CD4-positive, alpha-beta T cell (primary cell): ENCODE measurements around the gene HAUS8. TPM values are rescaled to one million over a fixed set of nuclear protein-coding genes. Genes with fewer than 3 reads are reported as not detected.

Experiments
- ATAC-seq: fragments of 200-7000 bp; cut with Tn5 transposase; one replicate; pipeline ENCODE4 v1.10.0; 2022; ENCODE audit warnings: mild to moderate bottlenecking; ENCODE audit not compliant: poor library complexity
- CTCF ChIA-PET: fragments of 350-600 bp; sonication (Branson Sonifier 250); formaldehyde crosslinking; loops from one replicate; lab custom pipeline; 2021; ENCODE audit warnings: antibody characterized with exemption, inconsistent platforms; lab: Charles Lee
- POLR2A ChIA-PET: fragments of 350-600 bp; sonication (Branson Sonifier 250); formaldehyde crosslinking; loops from one replicate; lab custom pipeline; 2021; ENCODE audit warnings: antibody characterized with exemption, inconsistent platforms; lab: Charles Lee
- DNase-seq, 14 experiments: peaks; one replicate each; pipeline ENCODE4 v3.0.0-alpha.2; 2013 to 2020; ENCODE audit warnings: mixed read lengths in 2 of 14
- H3K27ac ChIP-seq, 2 donors: one replicate each; pipeline versions ENCODE4 v1.5.1 to v1.7.0; 2013; ENCODE audit warnings: low read length in 2 of 2, low read depth in 1 of 2, mild to moderate bottlenecking in 1 of 2
- H3K27me3 ChIP-seq, 2 experiments: 1 replicate in 1 of 2; 2 replicates in 1 of 2; pipeline versions ENCODE4 v1.6.1 to v1.7.0; 2013; ENCODE audit warnings: low read length in 2 of 2, control low read depth in 1 of 2, mild to moderate bottlenecking in 1 of 2, moderate library complexity in 1 of 2; ENCODE audit not compliant: insufficient read depth in 2 of 2, control insufficient read depth in 1 of 2
- H3K36me3 ChIP-seq: one replicate; pipeline ENCODE4 v1.6.1; 2013; ENCODE audit warnings: low read length, control low read depth; ENCODE audit not compliant: insufficient read depth
- H3K4me1 ChIP-seq: one replicate; pipeline ENCODE4 v1.6.1; 2013; ENCODE audit warnings: low read length, control low read depth; ENCODE audit not compliant: insufficient read depth
- H3K4me3 ChIP-seq: one replicate; pipeline ENCODE4 v1.5.1; 2013; ENCODE audit warnings: mild to moderate bottlenecking, low read length, moderate library complexity
- H3K9me3 ChIP-seq, 2 experiments: 1 replicate in 1 of 2; 2 replicates in 1 of 2; pipeline versions ENCODE4 v1.6.1 to v1.7.0; 2013; ENCODE audit warnings: low read length in 2 of 2, mild to moderate bottlenecking in 2 of 2, control low read depth in 1 of 2, moderate library complexity in 1 of 2; ENCODE audit not compliant: control insufficient read depth in 1 of 2, insufficient read depth in 1 of 2
- H3K27ac Mint-ChIP-seq: one replicate; pipeline ENCODE4 v1.8.0; 2020; ENCODE audit warnings: mixed read lengths
- H3K27me3 Mint-ChIP-seq: one replicate; pipeline ENCODE4 v1.8.0; 2021; ENCODE audit warnings: mixed read lengths
- H3K36me3 Mint-ChIP-seq: one replicate; pipeline ENCODE4 v1.8.0; 2021; ENCODE audit warnings: low read depth, mixed read lengths
- H3K4me1 Mint-ChIP-seq: one replicate; pipeline ENCODE4 v1.8.0; 2021; ENCODE audit warnings: low read depth, mixed read lengths
- H3K4me3 Mint-ChIP-seq: one replicate; pipeline ENCODE4 v1.8.0; 2020; ENCODE audit warnings: mild to moderate bottlenecking, mixed read lengths
- H3K9me3 Mint-ChIP-seq: one replicate; pipeline ENCODE4 v1.8.0; 2020; ENCODE audit warnings: mixed read lengths
- CTCF ChIP-seq: fragments of 200-600 bp; IDR thresholded peaks from one replicate; pipeline ENCODE4 v1.8.0; 2022; ENCODE audit warnings: antibody characterized with exemption, mild to moderate bottlenecking
- intact Hi-C, 2 experiments: fragments of 100-400 bp; cut with DNase I in 1 of 2; cut with micrococcal nuclease in 1 of 2; formaldehyde crosslinking; loops; one replicate each; pipeline versions ENCODE4 v1.15.1 to v1.9.0; 2023 to 2025; cut with DNase I, micrococcal nuclease
- total RNA-seq, 174 experiments: library from RNA in 2 of 174; stranded (reverse) in 2 of 174; gene quantifications; one replicate each; pipeline ENCODE4 v1.2.3 and lab custom pipeline; 2021 to 2026

HAUS8 gene
- total RNA-seq, 2 experiments from 2014 or later: 20.6 to 20.7 TPM

- Mint-ChIP-seq H3K4me3 (no peak overlapping the region), H3K4me1 (peaks cover 21% of the 10 kb centered on the region), H3K27ac (peak overlapping the region; percentile 9), H3K36me3 (peaks cover 64% of the 10 kb centered on the region), H3K9me3 (no peaks in the 10 kb centered on the region), H3K27me3 (no peaks in the 10 kb centered on the region)
- peaks cover 53% of the 10 kb centered on the region for H3K36me3 ChIP-seq
- no peak for TF ChIP-seq CTCF
- CTCF ChIA-PET: no interaction called here
- peaks cover 35% of the 10 kb centered on the region for H3K4me1 ChIP-seq
- H3K4me3 ChIP-seq: no peak overlapping the region
- no peak for ATAC-seq
- POLR2A ChIA-PET: no interaction called here
- no peaks in the 10 kb centered on the region for H3K27me3 ChIP-seq
- intact Hi-C loops: no loop called here
- no peak overlapping the region for H3K27ac ChIP-seq
- DNase-seq: no peak
- peaks cover 0 to 3% of the 10 kb centered on the region in 2 experiments for H3K9me3 ChIP-seq
These were observed 39.2 kb upstream of the HAUS8 start for GRCh38 chr19:17114414-17114831.

GRCh38 chr19:17113127-17113785 lies 38.0 kb upstream of the HAUS8 start:
- peaks cover 41% of the 10 kb centered on the region for H3K4me1 ChIP-seq
- intact Hi-C loops: no loop called here
- peaks cover 47% of the 10 kb centered on the region for H3K36me3 ChIP-seq
- no peak for TF ChIP-seq CTCF
- H3K4me3 Mint-ChIP-seq: no peak overlapping the region
- no peak for ATAC-seq
- H3K9me3 Mint-ChIP-seq: no peaks in the 10 kb centered on the region
- H3K27ac ChIP-seq: no peak overlapping the region
- H3K9me3 ChIP-seq: peaks cover 0 to 3% of the 10 kb centered on the region in 2 experiments
- peaks cover 63% of the 10 kb centered on the region for H3K36me3 Mint-ChIP-seq
- no peak for DNase-seq
- CTCF ChIA-PET: no interaction called here
- POLR2A ChIA-PET: interaction anchor here (0.5 kb wide), 1 partner anchor 9 kb away, joined by 3 read pairs; no protein-coding TSS in a partner anchor
- peak overlapping the region; percentile 51 for H3K27ac Mint-ChIP-seq
- no peak overlapping the region for H3K4me3 ChIP-seq
- no peaks in the 10 kb centered on the region for H3K27me3 Mint-ChIP-seq
- H3K4me1 Mint-ChIP-seq: peaks cover 24% of the 10 kb centered on the region
- no peaks in the 10 kb centered on the region for H3K27me3 ChIP-seq

- Histone ChIP-seq H3K4me3 (no peak overlapping the region), H3K27me3 (no peaks in the 10 kb centered on the region), H3K36me3 (peaks cover 50% of the 10 kb centered on the region), H3K9me3 (peaks cover 0 to 3% of the 10 kb centered on the region in 2 experiments), H3K4me1 (peaks cover 47% of the 10 kb centered on the region), H3K27ac (no peak overlapping the region)
- H3K36me3 Mint-ChIP-seq: peaks cover 68% of the 10 kb centered on the region
- no peaks in the 10 kb centered on the region for H3K9me3 Mint-ChIP-seq
- TF ChIP-seq CTCF: no peak
- peak overlapping the region; percentile 51 for H3K27ac Mint-ChIP-seq
- ChIA-PET CTCF (no interaction called here), POLR2A (interaction anchor here (0.5 kb wide), 1 partner anchor 9 kb away, joined by 3 read pairs; no protein-coding TSS in a partner anchor)
- peaks cover 24% of the 10 kb centered on the region for H3K4me1 Mint-ChIP-seq
- DNase-seq (peak in 1 of 14 experiments; percentile 25), ATAC-seq (no peak)
- no peaks in the 10 kb centered on the region for H3K27me3 Mint-ChIP-seq
- H3K4me3 Mint-ChIP-seq: no peak overlapping the region
- intact Hi-C loops: no loop called here
These were observed 37.4 kb upstream of the HAUS8 start for GRCh38 chr19:17112700-17113099.
